AML-193 (cell line): ENCODE data around the gene CNOT2.

Experiments
- DNase-seq, 2 experiments: peaks; one replicate each; lab custom pipeline; 2025; lab: John Stamatoyannopoulos, UW

The CNOT2 gene

GRCh38 chr12:70251661-70252060, 8.4 kb downstream of the CNOT2 start:
- no peak for DNase-seq

GRCh38 chr12:70252832-70253231, 9.6 kb downstream of the CNOT2 start:
- no peak for DNase-seq

GRCh38 chr12:70254225-70254624, 11.0 kb downstream of the CNOT2 start:
- no peak for DNase-seq

GRCh38 chr12:70254846-70255245, 11.6 kb downstream of the CNOT2 start:
- DNase-seq = no peak

GRCh38 chr12:70255311-70255710, 12.1 kb downstream of the CNOT2 start:
- no peak for DNase-seq

GRCh38 chr12:70258605-70259403, 15.6 kb downstream of the CNOT2 start:
- DNase-seq = no peak

GRCh38 chr12:70260646-70261045, 17.4 kb downstream of the CNOT2 start:
- no peak for DNase-seq

GRCh38 chr12:70264067-70264867, 21.0 kb downstream of the CNOT2 start:
- peak in 1 of 2 experiments; percentile 23 for DNase-seq

GRCh38 chr12:70265132-70265531, 21.9 kb downstream of the CNOT2 start:
- no peak for DNase-seq

- DNase-seq = no peak
Measured at GRCh38 chr12:70267550-70267949, 24.3 kb downstream of the CNOT2 start.

- no peak for DNase-seq
Measured at GRCh38 chr12:70268972-70269371, 25.7 kb downstream of the CNOT2 start.

- no peak for DNase-seq
Measured at GRCh38 chr12:70270108-70270507, 26.9 kb downstream of the CNOT2 start.

- DNase-seq = no peak
Measured at GRCh38 chr12:70271025-70271424, 27.8 kb downstream of the CNOT2 start.

GRCh38 chr12:70272510-70272909, 29.3 kb downstream of the CNOT2 start:
- DNase-seq = no peak

- no peak for DNase-seq
Measured at GRCh38 chr12:70275045-70275444, 31.8 kb downstream of the CNOT2 start.

GRCh38 chr12:70277973-70278372, 34.7 kb downstream of the CNOT2 start:
- no peak for DNase-seq

GRCh38 chr12:70278945-70279344, 35.7 kb downstream of the CNOT2 start:
- no peak for DNase-seq

GRCh38 chr12:70283232-70283631, 40.0 kb downstream of the CNOT2 start:
- DNase-seq = no peak

GRCh38 chr12:70288817-70289216, 45.6 kb downstream of the CNOT2 start:
- no peak for DNase-seq

- no peak for DNase-seq
Measured at GRCh38 chr12:70290116-70290515, 46.9 kb downstream of the CNOT2 start.

GRCh38 chr12:70292017-70292776, 49.0 kb downstream of the CNOT2 start:
- no peak for DNase-seq
